Natural killer cell (primary cell): ENCODE measurements around the gene SPOCK3. TPM values are rescaled to one million over a fixed set of nuclear protein-coding genes. Genes with fewer than 3 reads are reported as not detected.

Experiments used
- ATAC-seq, 3 donors: fragments of 150-1000 bp in 2 of 3; fragments of 200-7000 bp in 1 of 3; cut with Tn5 transposase; 1 replicate in 1 of 3; 2 replicates in 2 of 3; pipeline ENCODE4 v1.10.0; 2021; ENCODE audit warnings: mild to moderate bottlenecking in 2 of 3, moderate library complexity in 2 of 3
- DNase-seq, 2 donors: peaks; one replicate each; pipeline versions ENCODE4 v3.0.0 to v3.0.0-alpha.2; 2013 to 2021; ENCODE audit warnings: mixed read lengths in 1 of 2
- H3K27ac ChIP-seq: one replicate; pipeline ENCODE4 v1.5.1; 2013; ENCODE audit warnings: mild to moderate bottlenecking, low read length
- H3K27me3 ChIP-seq: one replicate; pipeline ENCODE4 v1.6.1; 2013; ENCODE audit warnings: low read length; ENCODE audit not compliant: control insufficient read depth, insufficient read depth
- H3K36me3 ChIP-seq: one replicate; pipeline ENCODE4 v1.6.1; 2013; ENCODE audit warnings: low read length; ENCODE audit not compliant: control insufficient read depth, insufficient read depth
- H3K4me1 ChIP-seq: one replicate; pipeline ENCODE4 v1.6.1; 2013; ENCODE audit warnings: low read length; ENCODE audit not compliant: control insufficient read depth, insufficient read depth
- H3K4me3 ChIP-seq: one replicate; pipeline ENCODE4 v1.5.1; 2013; ENCODE audit warnings: low read length
- H3K9me3 ChIP-seq: one replicate; pipeline ENCODE4 v1.6.1; 2013; ENCODE audit warnings: low read length; ENCODE audit not compliant: control insufficient read depth, insufficient read depth
- H3K27ac Mint-ChIP-seq, 2 donors: one replicate each; pipeline ENCODE4 v1.8.0; 2022; ENCODE audit warnings: mild to moderate bottlenecking in 2 of 2, mixed read lengths in 2 of 2, moderate library complexity in 1 of 2
- H3K27me3 Mint-ChIP-seq, 2 donors: one replicate each; pipeline ENCODE4 v1.8.0; 2022; ENCODE audit warnings: low read depth in 2 of 2, mixed read lengths in 2 of 2
- H3K36me3 Mint-ChIP-seq: one replicate; pipeline ENCODE4 v1.8.0; 2022; ENCODE audit warnings: mixed read lengths
- H3K4me1 Mint-ChIP-seq, 2 donors: one replicate each; pipeline ENCODE4 v1.8.0; 2022; ENCODE audit warnings: mixed read lengths in 2 of 2
- H3K4me3 Mint-ChIP-seq: one replicate; pipeline ENCODE4 v1.8.0; 2022; ENCODE audit warnings: mild to moderate bottlenecking, moderate library complexity, mixed read lengths
- H3K9me3 Mint-ChIP-seq, 2 donors: one replicate each; pipeline ENCODE4 v1.8.0; 2022; ENCODE audit warnings: mixed read lengths in 2 of 2
- WGBS: methylation state at CpG from one replicate; pipeline ENCODE4 v1.1.7; 2013; ENCODE audit warnings: missing lambda C conversion rate; ENCODE audit not compliant: insufficient coverage; 5-methylcytosine and 5-hydroxymethylcytosine counted together
- intact Hi-C: fragments of 100-400 bp; cut with micrococcal nuclease; formaldehyde crosslinking; loops from one replicate; pipeline ENCODE4 v1.14.2; 2022
- total RNA-seq, 4 donors: library from RNA; stranded (reverse); fragments of 120-200 nt in 1 of 4; gene quantifications; one replicate each; pipeline versions ENCODE4 v1.2.3 to v1.2.4, GENCODE V29; 2013 to 2022
- TF ChIP-seq, protein P1 (sequence below): fragments of 200-600 bp; IDR thresholded peaks from one replicate; pipeline ENCODE4 v1.8.0; 2022; ENCODE audit warnings: antibody characterized with exemption

Gene SPOCK3
- total RNA-seq, 3 donors from 2014 or later (not counting 1 experiment from before 2014, with no cell fraction given): not detected

DNA sequence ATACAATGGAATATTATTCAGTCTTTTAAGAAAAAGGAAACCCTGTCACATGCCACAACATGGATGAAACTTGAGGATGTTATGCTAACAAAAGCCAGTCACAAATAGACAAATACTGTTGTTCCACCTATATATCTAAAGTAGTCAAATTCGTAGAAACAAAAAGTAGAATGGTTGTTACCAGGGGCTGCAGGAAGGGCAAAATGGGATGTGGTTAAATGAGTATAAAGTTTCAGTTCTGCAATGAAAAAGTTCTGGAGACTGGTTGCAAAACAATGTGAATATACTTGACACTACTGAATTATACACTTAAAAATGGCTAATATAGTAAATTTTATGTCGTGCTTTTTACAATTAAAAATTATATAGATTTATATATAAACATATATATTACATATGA lies 12.2 kb downstream of the SPOCK3 start:
- no peaks in the 10 kb centered on the region for H3K36me3 ChIP-seq
- no peak overlapping the region for H3K27ac ChIP-seq
- no peak overlapping the region for H3K4me3 Mint-ChIP-seq
- DNase-seq: no peak
- H3K9me3 ChIP-seq: no peaks in the 10 kb centered on the region
- TF ChIP-seq, protein P1, sequence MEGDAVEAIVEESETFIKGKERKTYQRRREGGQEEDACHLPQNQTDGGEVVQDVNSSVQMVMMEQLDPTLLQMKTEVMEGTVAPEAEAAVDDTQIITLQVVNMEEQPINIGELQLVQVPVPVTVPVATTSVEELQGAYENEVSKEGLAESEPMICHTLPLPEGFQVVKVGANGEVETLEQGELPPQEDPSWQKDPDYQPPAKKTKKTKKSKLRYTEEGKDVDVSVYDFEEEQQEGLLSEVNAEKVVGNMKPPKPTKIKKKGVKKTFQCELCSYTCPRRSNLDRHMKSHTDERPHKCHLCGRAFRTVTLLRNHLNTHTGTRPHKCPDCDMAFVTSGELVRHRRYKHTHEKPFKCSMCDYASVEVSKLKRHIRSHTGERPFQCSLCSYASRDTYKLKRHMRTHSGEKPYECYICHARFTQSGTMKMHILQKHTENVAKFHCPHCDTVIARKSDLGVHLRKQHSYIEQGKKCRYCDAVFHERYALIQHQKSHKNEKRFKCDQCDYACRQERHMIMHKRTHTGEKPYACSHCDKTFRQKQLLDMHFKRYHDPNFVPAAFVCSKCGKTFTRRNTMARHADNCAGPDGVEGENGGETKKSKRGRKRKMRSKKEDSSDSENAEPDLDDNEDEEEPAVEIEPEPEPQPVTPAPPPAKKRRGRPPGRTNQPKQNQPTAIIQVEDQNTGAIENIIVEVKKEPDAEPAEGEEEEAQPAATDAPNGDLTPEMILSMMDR: no peak
- no peaks in the 10 kb centered on the region for H3K27me3 Mint-ChIP-seq
- no CpG with 5 or more reads among the region's 2 CpGs for WGBS
- no peaks in the 10 kb centered on the region for H3K4me1 ChIP-seq
- peaks cover 2 to 3% of the 10 kb centered on the region in 2 donors for H3K9me3 Mint-ChIP-seq
- H3K27ac Mint-ChIP-seq: no peak overlapping the region
- no peak for ATAC-seq
- H3K4me1 Mint-ChIP-seq: no peaks in the 10 kb centered on the region
- H3K4me3 ChIP-seq: no peak overlapping the region
- no peaks in the 10 kb centered on the region for H3K27me3 ChIP-seq
- intact Hi-C loops: no loop called here
- H3K36me3 Mint-ChIP-seq: no peaks in the 10 kb centered on the region

GRCh38 chr4:167221084-167221483 lies 13.2 kb downstream of the SPOCK3 start:
- Mint-ChIP-seq H3K27ac (no peak overlapping the region), H3K27me3 (no peaks in the 10 kb centered on the region), H3K9me3 (peaks cover 0 to 3% of the 10 kb centered on the region in 2 donors), H3K4me3 (no peak overlapping the region), H3K4me1 (no peaks in the 10 kb centered on the region), H3K36me3 (no peaks in the 10 kb centered on the region)
- H3K9me3 ChIP-seq: no peaks in the 10 kb centered on the region
- TF ChIP-seq, protein P1: no peak
- no peaks in the 10 kb centered on the region for H3K36me3 ChIP-seq
- H3K4me3 ChIP-seq: no peak overlapping the region
- H3K4me1 ChIP-seq: no peaks in the 10 kb centered on the region
- H3K27me3 ChIP-seq: no peaks in the 10 kb centered on the region
- intact Hi-C loops: no loop called here
- no peak for ATAC-seq
- no peak overlapping the region for H3K27ac ChIP-seq
- DNase-seq: no peak
- 89% methylated on average over 4 of the region's 4 CpGs for whole genome bisulfite sequencing

DNA sequence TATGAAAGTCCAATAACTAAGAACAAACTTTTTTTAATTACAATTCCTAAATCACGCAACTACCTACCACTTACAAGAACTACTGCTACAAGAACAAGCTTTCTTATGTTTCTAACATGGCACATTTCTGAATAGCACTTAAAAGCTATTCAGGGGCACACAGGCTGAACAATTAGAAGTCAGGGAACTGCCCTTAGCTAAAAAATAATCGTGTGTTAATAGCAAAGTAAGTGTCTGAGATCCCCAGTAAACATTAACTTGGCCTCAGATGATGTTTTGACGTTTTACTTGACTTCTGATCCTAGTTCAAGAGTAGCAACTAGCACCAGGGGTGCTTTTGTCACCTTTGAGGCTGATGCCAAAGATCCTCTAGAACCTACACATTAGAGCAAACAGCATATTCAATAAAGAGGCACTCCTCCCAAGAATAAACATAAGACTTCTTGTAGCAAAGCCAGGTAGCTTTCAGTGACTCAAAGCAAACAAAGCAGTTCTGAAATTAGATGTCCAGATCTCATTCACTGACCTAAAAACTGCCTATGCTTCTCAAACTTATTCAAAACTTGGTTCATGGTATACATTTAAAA lies 16.2 kb downstream of the SPOCK3 start:
- H3K27me3 ChIP-seq: no peaks in the 10 kb centered on the region
- Mint-ChIP-seq H3K4me1 (no peaks in the 10 kb centered on the region), H3K4me3 (no peak overlapping the region), H3K27ac (no peak overlapping the region), H3K9me3 (peaks cover 3% of the 10 kb centered on the region in 2 donors), H3K36me3 (no peaks in the 10 kb centered on the region), H3K27me3 (no peaks in the 10 kb centered on the region)
- H3K27ac ChIP-seq: no peak overlapping the region
- intact Hi-C loops: no loop called here
- TF ChIP-seq, protein P1: no peak
- DNase-seq: no peak
- H3K36me3 ChIP-seq: no peaks in the 10 kb centered on the region
- H3K9me3 ChIP-seq: no peaks in the 10 kb centered on the region
- ATAC-seq: no peak
- H3K4me1 ChIP-seq: no peaks in the 10 kb centered on the region
- H3K4me3 ChIP-seq: no peak overlapping the region
- WGBS: 65% methylated on average over 3 of the region's 3 CpGs

DNA sequence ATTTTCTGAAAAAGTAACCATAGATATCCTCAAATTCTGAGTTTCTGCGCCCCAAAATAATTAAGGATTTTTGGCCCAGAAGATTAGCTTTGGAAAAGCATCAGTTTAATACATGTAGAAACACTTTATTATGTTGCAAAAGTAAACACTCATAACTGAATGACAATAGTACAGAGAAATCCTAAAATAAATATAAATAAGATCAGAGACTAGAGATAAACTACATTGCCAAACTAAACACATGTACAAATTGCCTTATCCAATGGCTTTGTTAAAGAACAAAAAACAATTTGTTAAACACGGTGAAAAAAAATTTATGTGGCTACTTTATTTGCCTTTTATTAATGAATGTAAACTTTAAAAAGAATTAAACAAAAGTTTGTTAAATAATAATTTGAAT lies 17.5 kb downstream of the SPOCK3 start:
- Mint-ChIP-seq H3K4me3 (no peak overlapping the region), H3K27ac (no peak overlapping the region), H3K36me3 (no peaks in the 10 kb centered on the region), H3K9me3 (peaks cover 3% of the 10 kb centered on the region in 2 donors), H3K27me3 (no peaks in the 10 kb centered on the region), H3K4me1 (no peaks in the 10 kb centered on the region)
- no peak overlapping the region for H3K27ac ChIP-seq
- no peak for DNase-seq
- TF ChIP-seq, protein P1: no peak
- no CpG with 5 or more reads among the region's 2 CpGs for WGBS
- no peaks in the 10 kb centered on the region for H3K4me1 ChIP-seq
- no peaks in the 10 kb centered on the region for H3K36me3 ChIP-seq
- H3K4me3 ChIP-seq: no peak overlapping the region
- no peaks in the 10 kb centered on the region for H3K27me3 ChIP-seq
- intact Hi-C loops: no loop called here
- no peak for ATAC-seq
- no peaks in the 10 kb centered on the region for H3K9me3 ChIP-seq
